HepG2 (cell line): ENCODE measurements around the gene ANO10. TPM values are rescaled to one million over a fixed set of nuclear protein-coding genes. Genes with fewer than 3 reads are reported as not detected.

ENCODE experiments used
- ATAC-seq: fragments of 200-7000 bp; cut with Tn5 transposase; 3 replicates; pipeline ENCODE4 v1.9.1; 2020; ENCODE audit warnings: mild to moderate bottlenecking, moderate library complexity
- BruUV-seq: library from RNA; stranded (reverse); fragments of 400-500 nt; replicated peaks from 2 replicates; lab custom pipeline; 2021; lab: Mats Ljungman, UMichigan
- CTCF ChIA-PET: fragments of 300-600 bp; formaldehyde crosslinking; extraction: SDS; loops from one replicate; lab custom pipeline; 2021; ENCODE audit warnings: low total read pairs, inconsistent platforms, low intra/inter-chr PET ratio; lab: Yijun Ruan, JAX
- POLR2A ChIA-PET: fragments of 350-600 bp; sonication (Branson Sonifier 250); formaldehyde crosslinking; loops from one replicate; lab custom pipeline; 2020; ENCODE audit warnings: antibody characterized with exemption, inconsistent platforms; lab: Yijun Ruan, JAX
- DNase-seq: peaks from one replicate; pipeline ENCODE4 v3.0.0-alpha.2; 2015; ENCODE audit warnings: low spot score
- FAIRE-seq: peaks from 3 replicates; lab custom pipeline; 2011; peaks lifted over from hg19 to GRCh38; lab: Jason Lieb, UNC
- H2AFZ ChIP-seq: one replicate; pipeline ENCODE4 v1.6.1; 2011; ENCODE audit warnings: low read length, inconsistent platforms
- H3K27ac ChIP-seq: fragments of 300-600 bp; 3 replicates; pipeline ENCODE4 v1.8.0; 2011; ENCODE audit warnings: mixed run types, mild to moderate bottlenecking, mixed read lengths, low read length, inconsistent platforms; ENCODE audit not compliant: insufficient read depth; ENCODE audit errors: extremely low read length
- H3K27me3 ChIP-seq, 2 experiments: fragments of 200-600 bp in 1 of 2; 2 replicates in 1 of 2; 3 replicates in 1 of 2; pipeline versions ENCODE4 v1.6.0 to v1.8.0; 2011; ENCODE audit warnings: low read length in 2 of 2, mild to moderate bottlenecking in 2 of 2, moderate library complexity in 2 of 2, inconsistent platforms in 1 of 2; ENCODE audit not compliant: insufficient read depth in 2 of 2, control insufficient read depth in 1 of 2
- H3K36me3 ChIP-seq, 2 experiments: fragments of 200-600 bp in 1 of 2; replicated peaks in 1 of 2; 2 replicates in 1 of 2; 3 replicates in 1 of 2; pipeline versions ENCODE4 v1.5.1 to v1.8.0; 2011; ENCODE audit warnings: low read length in 2 of 2, inconsistent platforms in 1 of 2; ENCODE audit not compliant: insufficient read depth in 2 of 2, control insufficient read depth in 1 of 2
- H3K4me1 ChIP-seq: 2 replicates; pipeline ENCODE4 v1.5.1; 2012; ENCODE audit warnings: low read length, inconsistent platforms; ENCODE audit not compliant: insufficient read depth
- H3K4me2 ChIP-seq: 2 replicates; pipeline ENCODE4 v1.6.0; 2011; ENCODE audit warnings: low read depth, low read length, inconsistent platforms
- H3K4me3 ChIP-seq, 3 experiments: fragments of 200-600 bp in 1 of 3; sonication (generic), shearing (Covaris generic) in 1 of 3; replicated peaks in 1 of 3; 2 replicates each; pipeline ENCODE4 v1.5.1; 2011 to 2016; ENCODE audit warnings: low read length in 3 of 3, inconsistent platforms in 2 of 3, low read depth in 2 of 3, mild to moderate bottlenecking in 2 of 3, control low read depth in 1 of 3, mixed read lengths in 1 of 3; ENCODE audit not compliant: insufficient read depth in 1 of 3
- H3K79me2 ChIP-seq: one replicate; pipeline ENCODE4 v1.6.1; 2011; ENCODE audit warnings: low read length, inconsistent platforms; ENCODE audit not compliant: insufficient read depth
- H3K9ac ChIP-seq: 2 replicates; pipeline ENCODE4 v1.6.0; 2011; ENCODE audit warnings: mild to moderate bottlenecking, low read depth, low read length, inconsistent platforms; ENCODE audit not compliant: insufficient read depth
- H3K9me3 ChIP-seq: 2 replicates; pipeline ENCODE4 v1.5.1; 2012; ENCODE audit warnings: mild to moderate bottlenecking, low read length
- H4K20me1 ChIP-seq: 2 replicates; pipeline ENCODE4 v1.6.0; 2011; ENCODE audit warnings: inconsistent platforms, mild to moderate bottlenecking, low read length, moderate library complexity; ENCODE audit not compliant: insufficient read depth
- BHLHE40 ChIP-seq: IDR thresholded peaks from 2 replicates; pipeline ENCODE4 v1.6.1; 2011; ENCODE audit warnings: low read length, improper control_type of control experiment
- DZIP1 ChIP-seq: sonication (generic); formaldehyde crosslinking; IDR thresholded peaks from 2 replicates; pipeline ENCODE4 v1.5.0; 2020; ENCODE audit warnings: mild to moderate bottlenecking, missing genetic modification reagents
- FOXK1 ChIP-seq: sonication (generic); formaldehyde crosslinking; IDR thresholded peaks from 2 replicates; pipeline ENCODE4 v1.4.0; 2020; ENCODE audit warnings: low read depth, missing genetic modification reagents, borderline replicate concordance
- GLI4 ChIP-seq: sonication (generic); formaldehyde crosslinking; IDR thresholded peaks from 2 replicates; pipeline ENCODE4 v1.5.1; 2020; ENCODE audit warnings: missing genetic modification reagents, mild to moderate bottlenecking, moderate library complexity, borderline replicate concordance
- KDM4B ChIP-seq: sonication (generic); formaldehyde crosslinking; IDR thresholded peaks from 2 replicates; pipeline ENCODE4 v1.4.0; 2020; ENCODE audit warnings: missing genetic modification reagents
- ZKSCAN1 ChIP-seq: fragments of 150-350 bp; IDR thresholded peaks from 2 replicates; pipeline ENCODE4 v1.6.1; 2014; ENCODE audit warnings: low read length
- ZNF382 ChIP-seq: sonication (generic); formaldehyde crosslinking; IDR thresholded peaks from 2 replicates; pipeline ENCODE4 v1.5.0; 2020; ENCODE audit warnings: missing genetic modification reagents, mild to moderate bottlenecking, borderline replicate concordance
- ZNF792 ChIP-seq: IDR thresholded peaks from 2 replicates; pipeline ENCODE4 v1.6.1; 2016
- WGBS: methylation state at CpG from one replicate; pipeline ENCODE4 v1.1.6; 2017; ENCODE audit warnings: low lambda C conversion rate; 5-methylcytosine and 5-hydroxymethylcytosine counted together
- in situ Hi-C: cut with HindIII; loops from 2 replicates; pipeline ENCODE4 v1.10.0; 2017; ENCODE audit warnings: low pct_unique_long_range_greater_than_20kb; ENCODE audit not compliant: extremely low pct_ligation_motif_present
- intact Hi-C: fragments of 100-400 bp; cut with micrococcal nuclease; formaldehyde crosslinking; loops from one replicate; pipeline ENCODE4 v1.10.0; 2022; ENCODE audit not compliant: unreplicated experiment
- polyA plus RNA-seq, 8 experiments: library from polyadenylated mRNA; depleted of rRNA in 3 of 8; stranded (reverse) in 7 of 8; unstranded in 1 of 8; fragments of >200 nt; fragmentation: Illumina TruSeq in 4 of 8; extraction: Trizol in 4 of 8; gene quantifications; 2 replicates each; pipeline versions ENCODE4 v1.2.1 to v1.2.3, GENCODE V29; 2011 to 2016; ENCODE audit warnings: low read depth in 4 of 8, missing spikeins in 1 of 8, mixed read lengths in 1 of 8; ENCODE audit not compliant: insufficient read depth in 1 of 8
- total RNA-seq, 5 experiments: library from RNA; depleted of rRNA; stranded (reverse); fragments of >200 nt; fragmentation: Illumina TruSeq; extraction: Trizol; gene quantifications; 2 replicates each; pipeline ENCODE4 v1.2.3, GENCODE V29; 2016; ENCODE audit warnings: low read depth in 1 of 5
- TF ChIP-seq, protein P1 (sequence below): sonication (generic); formaldehyde crosslinking; IDR thresholded peaks from 2 replicates; pipeline ENCODE4 v1.4.0; 2020; ENCODE audit warnings: mild to moderate bottlenecking, missing genetic modification reagents
- TF ChIP-seq, protein P2 (sequence below): sonication (generic); formaldehyde crosslinking; conservative IDR thresholded peaks from 2 replicates; pipeline ENCODE4 v1.8.0; 2022; ENCODE audit warnings: missing genetic modification reagents

Gene ANO10
- total and polyA plus RNA-seq, 2 of the 13 experiments (the other 11 are each of a cell fraction or from before 2014, with no cell fraction given): 10.4 to 13.1 TPM

GRCh38 chr3:43637702-43638101, 15.9 kb upstream of the ANO10 start:
- ChIA-PET CTCF (no interaction called here), POLR2A (no interaction called here)
- no peaks in the 10 kb centered on the region for H3K9me3 ChIP-seq
- no peak for FAIRE-seq
- no peak overlapping the region for H3K9ac ChIP-seq
- H4K20me1 ChIP-seq: no peaks in the 10 kb centered on the region
- H3K27ac ChIP-seq: no peak overlapping the region
- H3K79me2 ChIP-seq: no peaks in the 10 kb centered on the region
- H3K4me2 ChIP-seq: no peak overlapping the region
- no peak for DNase-seq
- 41% methylated on average over 3 of the region's 3 CpGs for WGBS
- no peak overlapping the region for H3K4me3 ChIP-seq
- BruUV-seq: no TSS peak
- intact Hi-C loops (loop anchor here (1.0 kb wide), 1 partner anchor 93 kb away; no protein-coding TSS in a partner anchor), in situ Hi-C loops (loop anchor here (10.0 kb wide), 1 partner anchor 93 kb away; no protein-coding TSS in a partner anchor)
- no peaks in the 10 kb centered on the region for H3K27me3 ChIP-seq
- ATAC-seq: no peak
- peaks cover 11% of the 10 kb centered on the region for H3K4me1 ChIP-seq
- H2AFZ ChIP-seq: no peak overlapping the region
- no peaks in the 10 kb centered on the region for H3K36me3 ChIP-seq
- TF ChIP-seq FOXK1 (CRISPR knock-in tag) (no peak), ZKSCAN1 (no peak), BHLHE40 (no peak), ZNF792 (no peak), DZIP1 (no peak), GLI4 (CRISPR knock-in tag) (no peak), KDM4B (CRISPR knock-in tag) (no peak), ZNF382 (CRISPR knock-in tag) (no peak)
- TF ChIP-seq, protein P1, sequence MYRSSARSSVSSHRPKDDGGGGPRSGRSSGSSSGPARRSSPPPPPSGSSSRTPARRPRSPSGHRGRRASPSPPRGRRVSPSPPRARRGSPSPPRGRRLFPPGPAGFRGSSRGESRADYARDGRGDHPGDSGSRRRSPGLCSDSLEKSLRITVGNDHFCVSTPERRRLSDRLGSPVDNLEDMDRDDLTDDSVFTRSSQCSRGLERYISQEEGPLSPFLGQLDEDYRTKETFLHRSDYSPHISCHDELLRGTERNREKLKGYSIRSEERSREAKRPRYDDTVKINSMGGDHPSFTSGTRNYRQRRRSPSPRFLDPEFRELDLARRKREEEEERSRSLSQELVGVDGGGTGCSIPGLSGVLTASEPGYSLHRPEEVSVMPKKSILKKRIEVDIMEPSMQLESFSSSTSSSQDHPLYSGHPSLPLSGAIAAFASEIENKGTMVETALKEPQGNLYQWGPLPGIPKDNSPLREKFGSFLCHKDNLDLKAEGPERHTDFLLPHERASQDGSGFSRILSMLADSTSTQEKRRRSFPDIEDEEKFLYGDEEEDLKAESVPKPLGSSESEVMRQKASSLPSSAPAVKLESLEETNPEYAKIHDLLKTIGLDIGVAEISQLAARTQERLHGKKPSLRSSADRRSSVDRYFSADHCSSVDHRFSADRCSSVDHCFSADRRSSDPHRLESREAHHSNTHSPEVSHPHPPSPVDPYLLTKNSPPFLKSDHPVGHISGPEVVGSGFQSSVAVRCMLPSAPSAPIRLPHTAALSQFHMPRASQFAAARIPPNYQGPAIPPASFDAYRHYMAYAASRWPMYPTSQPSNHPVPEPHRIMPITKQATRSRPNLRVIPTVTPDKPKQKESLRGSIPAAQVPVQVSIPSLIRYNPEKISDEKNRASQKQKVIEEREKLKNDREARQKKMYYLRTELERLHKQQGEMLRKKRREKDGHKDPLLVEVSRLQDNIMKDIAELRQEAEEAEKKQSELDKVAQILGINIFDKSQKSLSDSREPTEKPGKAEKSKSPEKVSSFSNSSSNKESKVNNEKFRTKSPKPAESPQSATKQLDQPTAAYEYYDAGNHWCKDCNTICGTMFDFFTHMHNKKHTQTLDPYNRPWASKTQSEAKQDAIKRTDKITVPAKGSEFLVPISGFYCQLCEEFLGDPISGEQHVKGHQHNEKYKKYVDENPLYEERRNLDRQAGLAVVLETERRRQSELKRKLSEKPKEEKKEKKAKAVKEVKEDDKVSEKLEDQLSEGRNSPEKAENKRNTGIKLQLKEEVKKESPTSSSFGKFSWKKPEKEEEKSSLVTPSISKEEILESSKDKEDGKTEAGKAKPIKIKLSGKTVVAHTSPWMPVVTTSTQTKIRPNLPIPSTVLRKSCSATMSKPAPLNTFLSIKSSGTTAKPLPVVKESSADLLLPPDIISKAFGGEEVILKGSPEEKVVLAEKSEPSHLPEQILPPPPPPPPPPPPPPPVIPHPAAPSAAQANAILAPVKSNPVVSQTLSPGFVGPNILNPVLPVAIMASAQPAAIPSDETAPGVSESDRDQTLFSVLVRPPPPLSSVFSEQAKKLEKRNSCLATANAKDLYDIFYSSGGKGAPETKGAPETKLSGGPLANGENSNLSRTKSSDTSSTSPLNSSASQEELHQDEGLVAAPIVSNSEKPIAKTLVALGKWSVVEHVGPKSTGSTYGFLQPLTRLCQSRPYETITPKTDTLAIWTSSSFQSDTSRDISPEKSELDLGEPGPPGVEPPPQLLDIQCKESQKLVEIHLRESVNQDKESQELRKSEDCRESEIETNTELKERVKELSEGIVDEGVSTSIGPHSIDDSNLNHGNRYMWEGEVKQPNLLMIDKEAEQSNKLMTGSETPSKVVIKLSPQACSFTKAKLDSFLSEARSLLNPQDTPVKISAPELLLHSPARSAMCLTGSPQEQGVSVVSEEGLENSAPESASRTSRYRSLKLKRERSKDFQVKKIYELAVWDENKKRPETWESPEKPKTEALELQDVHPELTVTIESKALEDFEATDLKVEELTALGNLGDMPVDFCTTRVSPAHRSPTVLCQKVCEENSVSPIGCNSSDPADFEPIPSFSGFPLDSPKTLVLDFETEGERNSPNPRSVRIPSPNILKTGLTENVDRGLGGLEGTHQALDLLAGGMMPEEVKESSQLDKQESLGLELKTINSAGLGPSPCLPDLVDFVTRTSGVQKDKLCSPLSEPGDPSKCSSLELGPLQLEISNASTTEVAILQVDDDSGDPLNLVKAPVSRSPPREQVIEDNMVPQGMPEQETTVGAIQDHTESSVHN (CRISPR knock-in tag): no peak
- TF ChIP-seq, protein P2, sequence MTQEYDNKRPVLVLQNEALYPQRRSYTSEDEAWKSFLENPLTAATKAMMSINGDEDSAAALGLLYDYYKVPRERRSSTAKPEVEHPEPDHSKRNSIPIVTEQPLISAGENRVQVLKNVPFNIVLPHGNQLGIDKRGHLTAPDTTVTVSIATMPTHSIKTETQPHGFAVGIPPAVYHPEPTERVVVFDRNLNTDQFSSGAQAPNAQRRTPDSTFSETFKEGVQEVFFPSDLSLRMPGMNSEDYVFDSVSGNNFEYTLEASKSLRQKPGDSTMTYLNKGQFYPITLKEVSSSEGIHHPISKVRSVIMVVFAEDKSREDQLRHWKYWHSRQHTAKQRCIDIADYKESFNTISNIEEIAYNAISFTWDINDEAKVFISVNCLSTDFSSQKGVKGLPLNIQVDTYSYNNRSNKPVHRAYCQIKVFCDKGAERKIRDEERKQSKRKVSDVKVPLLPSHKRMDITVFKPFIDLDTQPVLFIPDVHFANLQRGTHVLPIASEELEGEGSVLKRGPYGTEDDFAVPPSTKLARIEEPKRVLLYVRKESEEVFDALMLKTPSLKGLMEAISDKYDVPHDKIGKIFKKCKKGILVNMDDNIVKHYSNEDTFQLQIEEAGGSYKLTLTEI (CRISPR knock-in tag): no peak
